Stimulated activated memory B cell treated with anti-CD40 and anti-IgM and Interleukin-4, amounts not matched to agents 10 μg/mL and 1 μg/mL and 100 μg/mL, for 72 hours (primary cell): ENCODE measurements around the gene YAF2.
"Not testable (repeated sequence)": the region's sequence is repeated elsewhere in the genome, so short reads cannot be mapped to it uniquely, and the experiment has no call there.

ENCODE experiments used
- ATAC-seq: fragments of 150-1000 bp; cut with Tn5 transposase; 2 replicates; pipeline ENCODE4 v1.10.0; 2021
- H3K27ac Mint-ChIP-seq: one replicate; pipeline ENCODE4 v1.8.0; 2022; ENCODE audit warnings: mild to moderate bottlenecking, mixed read lengths
- H3K27me3 Mint-ChIP-seq: one replicate; pipeline ENCODE4 v1.8.0; 2022; ENCODE audit warnings: mixed read lengths
- H3K36me3 Mint-ChIP-seq: one replicate; pipeline ENCODE4 v1.8.0; 2022; ENCODE audit warnings: mixed read lengths
- H3K4me1 Mint-ChIP-seq: one replicate; pipeline ENCODE4 v1.8.0; 2022; ENCODE audit warnings: mixed read lengths
- H3K4me3 Mint-ChIP-seq: one replicate; pipeline ENCODE4 v1.8.0; 2022; ENCODE audit warnings: mild to moderate bottlenecking, moderate library complexity, mixed read lengths
- H3K9me3 Mint-ChIP-seq: one replicate; pipeline ENCODE4 v1.8.0; 2022; ENCODE audit warnings: mixed read lengths

YAF2 gene

DNA sequence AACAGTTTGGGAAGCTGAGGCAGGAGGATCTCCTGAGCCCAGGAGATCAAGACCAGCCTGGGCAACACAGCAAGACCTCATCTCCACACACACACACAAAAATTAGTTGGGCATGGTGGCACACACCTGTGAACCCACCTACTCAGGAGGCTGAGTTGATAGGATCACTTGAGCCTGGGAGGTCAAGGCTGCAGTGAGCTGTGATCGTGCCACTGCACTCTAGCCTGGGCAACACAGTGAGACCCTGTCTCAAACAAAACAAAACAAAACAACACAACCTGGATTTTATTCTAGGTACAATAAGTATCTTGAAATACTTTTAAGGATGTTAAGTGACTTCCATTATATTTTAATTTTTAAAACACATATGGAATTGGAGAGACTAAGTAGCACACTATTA lies 45.8 kb downstream of the YAF2 start:
- H3K4me1 Mint-ChIP-seq = peaks cover 19% of the 10 kb centered on the region
- no peak overlapping the region for H3K27ac Mint-ChIP-seq

DNA sequence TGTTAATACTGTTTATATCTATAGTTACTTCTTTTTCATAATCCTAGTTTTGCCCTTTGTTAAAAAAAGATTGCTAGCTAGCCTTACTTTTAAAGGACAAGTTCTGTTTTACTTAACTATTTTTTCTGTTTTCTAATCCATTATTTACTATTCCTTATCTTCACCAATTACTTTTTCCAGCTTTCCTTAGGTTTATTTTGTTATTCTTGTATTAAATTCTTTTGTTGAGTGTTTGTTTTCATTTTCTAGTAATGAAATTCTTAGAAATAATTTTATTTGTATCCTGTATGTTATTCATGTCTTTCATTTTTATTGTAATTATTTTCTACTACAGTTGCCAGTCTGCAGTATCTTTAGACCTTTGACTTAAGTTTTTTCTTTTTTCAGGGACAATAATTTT lies 47.7 kb downstream of the YAF2 start:
- Mint-ChIP-seq H3K27me3 (no peaks in the 10 kb centered on the region), H3K27ac (no peak overlapping the region), H3K36me3 (peaks cover 14% of the 10 kb centered on the region), H3K4me1 (peaks cover 21% of the 10 kb centered on the region), H3K9me3 (no peaks in the 10 kb centered on the region), H3K4me3 (no peak overlapping the region)
- no peak for ATAC-seq

More for the DNA sequence above, 45.8 kb downstream of the YAF2 start:
- H3K27me3 Mint-ChIP-seq = no peaks in the 10 kb centered on the region
- H3K36me3 Mint-ChIP-seq = peaks cover 28% of the 10 kb centered on the region
- no peak overlapping the region for H3K4me3 Mint-ChIP-seq
- no peaks in the 10 kb centered on the region for H3K9me3 Mint-ChIP-seq
- ATAC-seq = no peak

DNA sequence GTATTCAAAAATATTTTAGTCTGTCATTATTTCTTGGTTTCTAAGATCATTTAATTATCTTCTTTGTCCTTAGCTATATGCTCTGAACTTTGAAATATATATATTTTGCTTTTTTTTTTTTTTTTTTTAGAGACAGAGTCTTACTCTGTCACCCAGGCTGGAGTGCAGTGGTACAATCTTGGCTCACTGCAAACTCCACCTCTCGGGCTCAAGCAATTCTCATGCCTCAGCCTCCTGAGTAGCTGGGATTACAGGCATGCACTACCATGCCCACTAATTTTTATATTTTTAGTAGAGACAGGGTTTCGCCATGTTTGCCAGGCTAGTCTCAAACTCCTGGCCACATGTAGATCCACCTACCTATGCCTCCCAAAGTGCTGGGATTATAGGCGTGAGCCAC lies 49.8 kb downstream of the YAF2 start:
- not testable (repeated sequence) for H3K27ac Mint-ChIP-seq, ATAC-seq, H3K4me3 Mint-ChIP-seq, H3K27me3 Mint-ChIP-seq, H3K9me3 Mint-ChIP-seq
- H3K4me1 Mint-ChIP-seq = peaks cover 19% of the 10 kb centered on the region
- peaks cover 16% of the 10 kb centered on the region for H3K36me3 Mint-ChIP-seq

GRCh38 chr12:42187799-42188198 lies 50.2 kb downstream of the YAF2 start:
- no peak overlapping the region for H3K27ac Mint-ChIP-seq

GRCh38 chr12:42186793-42187192 lies 51.3 kb downstream of the YAF2 start:
- ATAC-seq = peak; percentile 71
- no peak overlapping the region for H3K27ac Mint-ChIP-seq

More at GRCh38 chr12:42187799-42188198, 50.2 kb downstream of the YAF2 start:
- Mint-ChIP-seq H3K9me3 (no peaks in the 10 kb centered on the region), H3K4me3 (no peak overlapping the region), H3K36me3 (peaks cover 20% of the 10 kb centered on the region), H3K4me1 (peaks cover 24% of the 10 kb centered on the region), H3K27me3 (no peaks in the 10 kb centered on the region)
- no peak for ATAC-seq

DNA sequence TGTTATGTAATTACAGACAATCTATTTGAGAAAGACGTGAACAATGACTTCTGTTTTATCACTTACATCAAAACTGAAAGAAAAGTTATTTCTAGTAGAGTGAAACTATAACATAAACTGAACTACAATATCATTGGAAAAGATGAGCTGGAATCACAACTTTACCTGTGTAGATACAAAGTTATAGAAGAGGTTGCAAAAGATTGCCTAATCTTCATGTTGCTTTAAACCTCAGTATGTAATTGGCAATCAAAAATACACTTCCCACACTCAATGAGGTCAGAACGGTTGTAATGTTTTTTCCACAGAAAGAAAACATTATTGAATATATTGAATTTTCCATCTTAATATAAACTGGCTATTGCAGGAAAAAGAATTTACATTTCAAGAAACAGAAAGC lies 55.7 kb downstream of the YAF2 start:
- peaks cover 26% of the 10 kb centered on the region for H3K36me3 Mint-ChIP-seq
- ATAC-seq = no peak
- H3K9me3 Mint-ChIP-seq = no peaks in the 10 kb centered on the region
- peaks cover 18% of the 10 kb centered on the region for H3K4me1 Mint-ChIP-seq
- no peak overlapping the region for H3K27ac Mint-ChIP-seq
- no peaks in the 10 kb centered on the region for H3K27me3 Mint-ChIP-seq
- H3K4me3 Mint-ChIP-seq = no peak overlapping the region

More at GRCh38 chr12:42186793-42187192, 51.3 kb downstream of the YAF2 start:
- Mint-ChIP-seq H3K4me3 (no peak overlapping the region), H3K27me3 (no peaks in the 10 kb centered on the region), H3K9me3 (no peaks in the 10 kb centered on the region), H3K36me3 (peaks cover 15% of the 10 kb centered on the region), H3K4me1 (peaks cover 24% of the 10 kb centered on the region)

- ATAC-seq = no peak
- no peaks in the 10 kb centered on the region for H3K27me3 Mint-ChIP-seq
- H3K4me3 Mint-ChIP-seq = no peak overlapping the region
- peaks cover 4% of the 10 kb centered on the region for H3K9me3 Mint-ChIP-seq
- no peak overlapping the region for H3K27ac Mint-ChIP-seq
- peaks cover 24% of the 10 kb centered on the region for H3K4me1 Mint-ChIP-seq
- H3K36me3 Mint-ChIP-seq = peaks cover 39% of the 10 kb centered on the region
Observed at GRCh38 chr12:42180990-42181596, 57.0 kb downstream of the YAF2 start.

DNA sequence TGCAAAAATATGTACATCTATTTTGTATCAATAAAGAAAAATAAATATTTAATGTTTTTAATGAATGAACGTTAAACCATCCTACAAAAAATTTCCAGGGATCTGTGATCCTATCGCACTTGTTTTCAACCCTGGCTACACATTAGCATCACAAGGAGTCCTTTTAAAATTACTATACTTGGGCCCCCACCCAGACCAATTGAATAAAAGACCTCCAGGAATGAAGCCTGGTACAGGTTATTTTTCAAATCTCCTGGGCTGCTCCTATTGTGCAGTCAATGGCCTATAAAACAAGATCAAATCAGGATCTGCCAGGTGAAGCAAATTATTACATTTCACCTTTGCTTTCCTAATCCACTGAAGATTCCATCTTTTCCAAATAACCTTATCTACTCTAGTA lies 59.9 kb downstream of the YAF2 start:
- ATAC-seq = no peak
- Mint-ChIP-seq H3K36me3 (peaks cover 45% of the 10 kb centered on the region), H3K4me1 (peaks cover 41% of the 10 kb centered on the region), H3K9me3 (peaks cover 4% of the 10 kb centered on the region), H3K27ac (peak overlapping the region; percentile 58), H3K27me3 (no peaks in the 10 kb centered on the region), H3K4me3 (no peak overlapping the region)

- Mint-ChIP-seq H3K27ac (no peak overlapping the region), H3K9me3 (peaks cover 4% of the 10 kb centered on the region), H3K4me3 (no peak overlapping the region), H3K36me3 (peaks cover 37% of the 10 kb centered on the region), H3K4me1 (peaks cover 45% of the 10 kb centered on the region), H3K27me3 (no peaks in the 10 kb centered on the region)
- ATAC-seq = no peak
Observed at GRCh38 chr12:42174978-42175377, 63.1 kb downstream of the YAF2 start.

DNA sequence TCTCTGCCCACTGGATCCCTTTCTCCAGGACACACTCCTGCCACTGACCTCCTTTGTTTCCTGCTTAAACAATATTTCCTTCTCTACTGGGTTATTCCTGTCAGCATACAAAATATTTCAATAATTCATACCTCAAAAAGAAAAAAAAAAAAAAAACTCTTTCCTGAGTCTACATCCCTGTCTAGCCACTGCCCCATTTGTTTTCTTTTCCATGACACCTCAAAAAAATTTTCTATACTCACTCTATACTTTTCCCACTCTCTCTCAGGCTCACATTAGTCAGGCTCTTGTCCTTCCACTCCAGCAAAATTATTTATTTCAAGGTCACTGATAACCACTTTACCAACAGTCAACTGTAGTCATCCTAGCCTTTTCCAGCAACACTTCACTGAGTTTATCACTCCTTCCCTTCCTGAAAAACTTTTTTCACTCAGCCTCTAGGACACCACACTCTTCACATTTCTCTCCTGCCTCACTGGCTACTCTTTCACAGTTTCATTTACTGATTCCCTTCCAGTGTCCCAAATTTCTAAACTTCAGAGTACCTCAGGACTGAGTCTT lies 64.0 kb downstream of the YAF2 start:
- Mint-ChIP-seq H3K4me1 (peaks cover 45% of the 10 kb centered on the region), H3K4me3 (no peak overlapping the region), H3K27me3 (no peaks in the 10 kb centered on the region), H3K27ac (no peak overlapping the region), H3K36me3 (peaks cover 39% of the 10 kb centered on the region), H3K9me3 (peaks cover 4% of the 10 kb centered on the region)
- ATAC-seq = no peak

DNA sequence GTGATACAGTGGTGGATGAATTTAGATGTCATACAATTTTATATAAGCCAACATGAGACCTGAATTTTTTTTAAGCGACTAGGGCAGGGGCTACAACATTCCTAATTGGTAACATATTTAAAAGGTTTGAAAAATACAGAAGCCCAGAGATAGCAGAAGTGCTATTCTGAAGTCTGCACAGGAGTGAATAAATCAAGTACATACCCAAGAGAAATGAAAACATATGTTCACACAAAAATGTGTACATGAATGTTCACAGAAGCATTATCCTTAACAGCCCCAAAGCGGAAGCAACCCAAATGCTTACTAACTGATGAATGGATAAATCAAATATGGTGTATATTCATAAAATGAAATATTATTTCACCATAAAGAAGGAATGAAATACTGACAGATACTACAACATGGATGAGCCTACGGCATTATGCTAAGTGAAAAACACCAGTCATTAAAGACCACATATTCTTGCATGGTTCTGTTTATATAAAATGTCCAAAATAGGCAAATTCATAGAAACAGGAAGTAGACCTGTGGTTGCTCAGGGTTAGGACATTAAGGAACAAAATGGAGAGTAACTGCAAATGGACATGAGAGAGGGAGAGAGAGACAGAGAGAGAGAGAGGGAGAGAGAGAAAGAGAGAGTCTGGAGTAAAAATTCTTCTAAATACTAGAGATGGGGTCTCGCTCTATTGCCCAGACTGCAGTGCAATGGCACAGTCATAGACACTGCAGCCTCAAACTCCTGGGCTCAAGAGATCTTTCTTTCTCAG lies 65.4 kb downstream of the YAF2 start:
- H3K4me1 Mint-ChIP-seq = peaks cover 42% of the 10 kb centered on the region

GRCh38 chr12:42167711-42168110 lies 70.3 kb downstream of the YAF2 start:
- H3K4me3 Mint-ChIP-seq = no peak overlapping the region
- ATAC-seq = no peak
- peaks cover 9% of the 10 kb centered on the region for H3K36me3 Mint-ChIP-seq
- H3K9me3 Mint-ChIP-seq = no peaks in the 10 kb centered on the region
- H3K27me3 Mint-ChIP-seq = no peaks in the 10 kb centered on the region
- peaks cover 16% of the 10 kb centered on the region for H3K4me1 Mint-ChIP-seq
- no peak overlapping the region for H3K27ac Mint-ChIP-seq

More for the DNA sequence above, 65.4 kb downstream of the YAF2 start:
- H3K4me3 Mint-ChIP-seq = no peak overlapping the region
- ATAC-seq = no peak
- H3K27me3 Mint-ChIP-seq = no peaks in the 10 kb centered on the region
- no peak overlapping the region for H3K27ac Mint-ChIP-seq
- H3K36me3 Mint-ChIP-seq = peaks cover 40% of the 10 kb centered on the region
- peaks cover 4% of the 10 kb centered on the region for H3K9me3 Mint-ChIP-seq

DNA sequence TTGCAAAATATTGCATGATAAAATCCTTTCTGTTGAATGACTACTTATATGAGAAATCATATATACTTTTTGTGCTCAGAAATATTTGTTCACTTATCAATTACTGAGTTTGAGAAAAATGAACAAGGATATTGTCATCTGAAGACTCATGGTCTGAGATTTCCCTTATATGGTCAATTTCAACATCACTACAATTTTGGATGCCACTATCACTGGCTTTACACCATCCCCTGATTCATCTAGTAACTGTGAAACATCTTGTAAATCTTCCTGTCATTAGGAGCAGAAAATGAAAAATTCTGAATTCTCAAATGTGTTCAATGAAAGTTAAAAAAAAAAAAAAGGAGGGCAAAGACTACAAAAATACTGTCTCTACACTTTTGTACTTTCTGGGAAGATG lies 71.5 kb downstream of the YAF2 start:
- Mint-ChIP-seq H3K9me3 (no peaks in the 10 kb centered on the region), H3K27ac (no peak overlapping the region), H3K27me3 (no peaks in the 10 kb centered on the region), H3K4me3 (no peak overlapping the region), H3K36me3 (peaks cover 19% of the 10 kb centered on the region), H3K4me1 (peaks cover 20% of the 10 kb centered on the region)
- ATAC-seq = no peak

DNA sequence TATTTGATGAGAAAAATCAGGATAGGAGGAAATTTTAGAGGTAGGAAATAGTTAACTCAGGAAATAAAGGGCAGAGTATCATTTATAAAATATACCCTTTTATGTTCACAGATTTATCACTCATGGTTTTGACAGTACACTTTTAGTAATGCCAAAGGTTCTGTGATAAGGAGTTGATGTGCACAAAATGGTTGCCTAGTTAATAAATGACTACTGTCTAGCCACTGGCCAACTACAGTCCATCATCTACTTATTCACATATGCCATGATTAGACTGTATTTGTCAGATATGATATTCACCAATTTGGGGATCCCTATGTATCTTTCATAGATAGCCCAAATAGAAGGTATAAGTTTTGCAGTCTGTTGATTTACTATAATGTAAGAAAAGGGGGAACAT lies 74.1 kb downstream of the YAF2 start:
- H3K36me3 Mint-ChIP-seq = peaks cover 20% of the 10 kb centered on the region
- peaks cover 20% of the 10 kb centered on the region for H3K4me1 Mint-ChIP-seq

GRCh38 chr12:42162965-42163364 lies 75.1 kb downstream of the YAF2 start:
- peak overlapping the region; percentile 64 for H3K27ac Mint-ChIP-seq
- H3K36me3 Mint-ChIP-seq = peaks cover 18% of the 10 kb centered on the region
- no peaks in the 10 kb centered on the region for H3K27me3 Mint-ChIP-seq
- no peaks in the 10 kb centered on the region for H3K9me3 Mint-ChIP-seq
- no peak overlapping the region for H3K4me3 Mint-ChIP-seq
- ATAC-seq = no peak
- peaks cover 20% of the 10 kb centered on the region for H3K4me1 Mint-ChIP-seq

More for the DNA sequence above, 74.1 kb downstream of the YAF2 start:
- Mint-ChIP-seq H3K4me3 (no peak overlapping the region), H3K27me3 (no peaks in the 10 kb centered on the region), H3K9me3 (no peaks in the 10 kb centered on the region), H3K27ac (peak overlapping the region; percentile 64)
- no peak for ATAC-seq

GRCh38 chr12:42162193-42162592 lies 75.9 kb downstream of the YAF2 start:
- no peaks in the 10 kb centered on the region for H3K9me3 Mint-ChIP-seq

More at GRCh38 chr12:42162193-42162592, 75.9 kb downstream of the YAF2 start:
- Mint-ChIP-seq H3K27ac (peak overlapping the region; percentile 64), H3K4me1 (peaks cover 20% of the 10 kb centered on the region), H3K4me3 (no peak overlapping the region), H3K36me3 (peaks cover 18% of the 10 kb centered on the region), H3K27me3 (no peaks in the 10 kb centered on the region)
- ATAC-seq = no peak
